Motor neuron (in vitro differentiated cells): Measurements from ENCODE around the gene ATP6V0D1. TPM values are rescaled to one million over a fixed set of nuclear protein-coding genes. Genes with fewer than 3 reads are reported as not detected.
A peak's percentile ranks its signal among the peaks of the same experiment; 100 is the strongest.

Source experiments
- ATAC-seq, 8 experiments: fragments of 200-7000 bp; cut with Tn5 transposase; replicated peaks in 6 of 8; 2 replicates each; pipeline ENCODE4 v1.8.0; 2021; ENCODE audit warnings: mild to moderate bottlenecking in 8 of 8, moderate library complexity in 8 of 8
- H3K27ac ChIP-seq, 2 donors: fragments of 250-450 bp; sonication (Bioruptor Pico); 2 replicates each; pipeline ENCODE4 v1.9.0; 2021; ENCODE audit warnings: antibody characterized with exemption in 2 of 2, mild to moderate bottlenecking in 2 of 2, moderate library complexity in 1 of 2
- H3K4me1 ChIP-seq, 2 donors: fragments of 250-450 bp; sonication (Bioruptor Pico); replicated peaks in 1 of 2; 2 replicates each; pipeline ENCODE4 v1.6.1; 2021; ENCODE audit warnings: antibody characterized with exemption in 2 of 2, mild to moderate bottlenecking in 2 of 2, moderate library complexity in 1 of 2
- H3K4me3 ChIP-seq, 5 donors: fragments of 250-450 bp; sonication (Bioruptor Pico); 2 replicates each; pipeline ENCODE4 v1.9.0; 2021; ENCODE audit warnings: antibody characterized with exemption in 5 of 5, mild to moderate bottlenecking in 5 of 5, moderate library complexity in 4 of 5
- WGBS, 10 experiments: fragments of 450-650 bp; shearing (Covaris generic); methylation state at CpG; one replicate each; pipeline ENCODE4 v1.0.0; 2022; 5-methylcytosine and 5-hydroxymethylcytosine counted together
- in situ Hi-C, 9 experiments: fragments of 400-800 bp; cut with MboI; loops; one replicate each; pipeline ENCODE4 v1.15.0; 2021; ENCODE audit warnings: low sequenced_read_pairs in 9 of 9, low pct_unique_long_range_greater_than_20kb in 2 of 9; ENCODE audit not compliant: unreplicated experiment in 9 of 9
- total RNA-seq, 8 experiments: library from RNA; unstranded; fragments of 300-600 nt; gene quantifications; 2 replicates each; pipeline versions ENCODE4 v1.2.3 to v1.2.4, GENCODE V29; 2022

ATP6V0D1 gene
- total RNA-seq, 8 experiments from 2014 or later, result 56.6 to 139 (median 69.4) TPM

DNA sequence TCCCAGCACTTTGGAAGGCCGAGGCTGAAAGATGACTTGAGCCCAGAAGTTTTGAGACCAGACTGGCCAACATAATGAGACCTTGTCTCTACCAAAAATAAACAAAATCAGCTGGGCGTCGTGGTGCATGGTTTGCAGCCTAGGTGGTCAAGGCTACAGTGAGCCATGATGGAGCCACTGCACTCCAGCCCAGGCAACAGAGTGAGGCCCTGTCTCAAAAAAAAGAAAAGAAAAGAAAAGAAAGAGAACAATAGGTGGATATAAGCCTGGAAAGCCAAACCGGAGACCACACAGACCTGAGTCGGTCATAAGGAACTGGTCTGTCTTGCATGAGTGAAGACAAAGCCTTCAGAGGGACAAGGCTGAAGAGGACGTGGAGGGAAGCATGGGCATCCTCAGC lies 14.4 kb downstream of the ATP6V0D1 start:
- H3K4me1 ChIP-seq, result peaks cover 0 to 4% of the 10 kb centered on the region in 2 donors
- 61 to 95% (median 83%) methylated on average over 2 to 5 of the region's 6 CpGs for WGBS, 10 experiments
- in situ Hi-C loops, result no loop called here
- ATAC-seq, result no peak
- H3K4me3 ChIP-seq, result no peak overlapping the region
- H3K27ac ChIP-seq, result no peak overlapping the region

DNA sequence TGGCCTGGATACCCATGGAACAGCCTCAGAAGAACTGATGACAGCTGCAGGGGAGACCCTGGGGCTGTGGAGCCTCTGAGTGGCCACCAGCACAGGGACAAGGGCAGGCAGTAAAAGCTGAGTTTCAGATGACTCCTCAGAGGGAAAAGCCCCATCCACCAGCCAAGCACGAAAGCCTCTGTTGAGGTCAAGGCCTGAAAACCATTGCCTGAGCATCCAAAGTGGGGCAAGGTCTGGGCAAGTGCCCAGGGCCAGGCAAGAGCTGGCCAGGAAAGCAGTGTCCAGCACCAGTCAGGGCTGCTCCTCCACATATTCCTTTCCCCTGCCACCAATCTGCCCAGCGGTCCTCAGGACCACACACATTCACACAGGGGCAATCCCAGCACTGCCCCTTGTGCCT lies 16.4 kb downstream of the ATP6V0D1 start:
- Histone ChIP-seq H3K4me1 (peaks cover 0 to 4% of the 10 kb centered on the region in 2 donors), H3K4me3 (no peak overlapping the region), H3K27ac (no peak overlapping the region)
- no peak for ATAC-seq
- 67 to 100% (median 90%) methylated on average over 1 of the region's 2 CpGs; no CpG with 5 or more reads in 6 of the 10 experiments for WGBS, 10 experiments
- in situ Hi-C loops, result no loop called here

DNA sequence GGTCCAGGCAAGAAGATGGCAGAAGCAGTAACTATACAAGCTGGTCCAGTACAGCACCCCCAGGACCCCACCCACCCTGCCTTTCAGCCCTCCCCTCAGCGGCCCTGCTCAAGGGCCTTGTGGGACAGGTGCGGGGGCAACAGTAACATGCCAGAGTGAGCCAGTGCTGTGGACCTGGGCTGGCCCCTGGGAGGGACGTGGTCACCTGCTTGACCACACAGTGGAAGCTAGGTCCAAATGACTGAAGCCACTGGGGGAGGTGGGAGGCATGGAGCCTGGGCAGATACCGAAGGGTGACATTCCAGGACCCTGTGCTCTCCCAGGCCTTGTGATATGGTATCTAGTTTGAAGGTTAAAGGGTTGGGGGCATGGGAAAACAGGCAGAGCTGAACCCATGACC lies 17.3 kb downstream of the ATP6V0D1 start:
- Histone ChIP-seq H3K4me1 (peaks cover 0 to 4% of the 10 kb centered on the region in 2 donors), H3K27ac (no peak overlapping the region), H3K4me3 (no peak overlapping the region)
- 80 to 89% methylated on average over 1 of the region's 4 CpGs; no CpG with 5 or more reads in 8 of the 10 experiments for WGBS, 10 experiments
- in situ Hi-C loops, result no loop called here
- ATAC-seq, result no peak

DNA sequence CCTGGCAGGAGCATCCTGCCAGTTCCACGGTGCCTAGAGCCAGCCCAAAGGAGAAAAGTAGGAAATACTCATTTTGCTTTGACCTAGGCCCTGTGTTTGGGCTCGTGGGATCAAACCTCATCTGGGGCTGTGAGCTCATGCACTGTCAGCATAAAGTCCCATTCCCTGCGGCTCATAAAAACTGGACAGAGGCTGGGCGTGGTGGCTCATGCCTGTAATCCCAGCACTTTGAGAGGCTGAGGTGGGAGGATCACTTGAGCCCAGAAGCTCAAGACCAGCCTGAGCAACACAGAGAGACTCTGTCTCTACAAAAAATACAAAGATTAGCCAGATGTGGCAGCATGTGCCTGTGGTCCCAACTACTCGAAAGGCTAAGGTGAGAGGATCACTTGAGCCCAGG lies 17.9 kb downstream of the ATP6V0D1 start:
- in situ Hi-C loops, result no loop called here
- peak in 3 of 8 experiments; percentile 42 to 46 (median 45) for ATAC-seq
- Histone ChIP-seq H3K4me3 (no peak overlapping the region), H3K4me1 (peaks cover 0 to 4% of the 10 kb centered on the region in 2 donors), H3K27ac (no peak overlapping the region)
- WGBS, 10 experiments, result 14 to 96% (median 90%) methylated on average over 1 to 4 of the region's 5 CpGs; no CpG with 5 or more reads in 2 of the 10 experiments

DNA sequence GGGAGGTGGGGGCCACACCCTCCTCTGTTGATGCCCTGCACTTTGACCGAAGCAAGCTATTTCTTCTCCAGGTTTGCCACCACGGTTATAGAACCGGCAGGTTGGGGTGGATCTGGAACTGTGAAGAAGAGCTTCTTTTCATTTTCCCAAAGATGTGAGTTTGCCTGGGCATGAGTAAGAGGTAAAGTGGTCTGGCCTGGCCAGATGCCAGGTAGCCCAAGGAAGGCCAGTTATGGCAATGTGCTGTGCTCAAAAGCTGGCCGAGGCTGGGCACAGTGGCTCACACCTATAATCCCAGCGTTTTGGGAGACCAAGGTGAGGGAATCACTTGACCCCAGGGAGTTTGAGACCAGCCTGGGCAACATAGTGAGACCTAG lies 18.7 kb downstream of the ATP6V0D1 start:
- no peak for ATAC-seq
- in situ Hi-C loops, result no loop called here
- WGBS, 10 experiments, result 20 to 100% (median 85%) methylated on average over 1 to 3 of the region's 5 CpGs; no CpG with 5 or more reads in 4 of the 10 experiments
- H3K4me1 ChIP-seq, result peaks cover 0 to 4% of the 10 kb centered on the region in 2 donors
- H3K27ac ChIP-seq, result no peak overlapping the region
- H3K4me3 ChIP-seq, result no peak overlapping the region

DNA sequence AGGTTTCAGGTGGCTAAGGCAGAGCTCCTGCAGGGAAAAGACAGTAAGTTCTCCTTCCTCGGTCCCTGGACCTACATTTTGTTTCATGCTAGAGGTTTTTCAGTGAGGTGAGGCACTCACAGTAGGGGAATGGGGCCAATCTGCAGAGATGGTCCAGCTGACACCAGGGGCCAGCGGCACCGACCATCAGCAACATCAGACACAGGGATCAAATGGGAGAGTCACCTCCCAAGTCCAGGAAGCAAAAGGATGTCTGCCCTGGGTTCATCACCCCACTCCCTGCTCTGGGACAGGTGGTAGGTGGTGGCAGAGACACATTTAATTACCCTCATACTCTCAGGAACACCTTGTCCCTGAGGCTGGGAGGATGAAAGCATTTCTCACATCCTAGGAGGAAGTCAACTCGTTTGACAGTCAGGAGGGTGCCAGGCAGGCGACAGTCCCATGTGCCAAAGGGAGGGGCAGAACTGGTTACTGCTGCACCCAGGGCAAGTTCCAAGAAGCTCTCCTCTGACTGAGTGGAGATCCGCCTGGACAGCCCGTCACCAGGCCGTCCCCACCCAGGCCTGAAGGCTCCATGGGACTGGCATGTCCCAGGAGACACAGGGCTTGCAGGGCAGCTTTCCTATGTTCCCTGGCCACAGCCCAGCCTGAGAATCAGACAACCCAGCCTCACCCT lies 19.2 kb downstream of the ATP6V0D1 start:
- Histone ChIP-seq H3K4me1 (peaks cover 0 to 4% of the 10 kb centered on the region in 2 donors), H3K4me3 (no peak overlapping the region), H3K27ac (no peak overlapping the region)
- in situ Hi-C loops, result no loop called here
- 35 to 100% (median 90%) methylated on average over 1 to 4 of the region's 8 CpGs; no CpG with 5 or more reads in 3 of the 10 experiments for WGBS, 10 experiments
- peak in 3 of 8 experiments; percentile 13 to 35 (median 26) for ATAC-seq

DNA sequence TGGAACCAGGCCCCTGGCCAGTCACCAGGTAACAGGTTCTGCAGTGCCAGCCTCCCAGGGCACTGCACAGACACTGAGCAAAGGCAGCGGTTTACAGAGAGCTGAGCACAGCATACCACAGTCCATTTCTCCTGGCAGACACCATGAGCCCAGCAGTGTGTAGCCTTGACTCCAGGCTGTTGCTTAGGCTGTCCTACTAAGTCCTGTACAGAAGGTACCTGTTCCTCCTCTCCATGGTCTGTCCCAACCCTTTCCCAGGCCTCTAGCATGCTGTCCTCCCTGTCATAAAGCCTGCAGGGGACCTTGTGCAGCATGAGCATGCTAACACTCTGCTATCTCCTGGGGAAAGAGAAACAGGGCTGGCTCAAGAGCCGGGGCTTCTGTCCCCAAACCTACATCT lies 20.0 kb downstream of the ATP6V0D1 start:
- 100% methylated on average over 1 of the region's 2 CpGs; no CpG with 5 or more reads in 9 of the 10 experiments for WGBS, 10 experiments
- Histone ChIP-seq H3K4me3 (no peak overlapping the region), H3K27ac (no peak overlapping the region), H3K4me1 (peaks cover 0 to 4% of the 10 kb centered on the region in 2 donors)
- in situ Hi-C loops, result no loop called here
- ATAC-seq, result no peak

DNA sequence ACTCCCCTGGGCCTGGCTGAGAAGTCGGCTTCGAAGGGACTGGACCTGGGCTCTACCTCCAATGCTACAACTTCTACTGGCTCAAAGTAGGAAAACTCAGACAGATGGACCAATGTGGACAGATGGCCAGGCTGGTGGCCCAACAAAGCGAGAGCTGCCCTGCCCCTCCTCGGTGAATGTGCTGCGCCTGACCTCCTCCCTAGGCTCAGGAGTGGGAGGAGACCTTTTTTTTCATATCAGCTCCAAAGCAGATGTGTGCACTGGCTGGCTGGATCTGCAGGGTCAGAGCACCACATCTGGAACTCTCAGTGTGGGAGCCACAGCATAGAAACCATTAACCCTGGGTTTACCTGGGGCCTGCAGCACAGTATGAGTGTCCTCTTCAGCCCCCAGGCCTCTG lies 20.8 kb downstream of the ATP6V0D1 start:
- H3K4me3 ChIP-seq, result no peak overlapping the region
- in situ Hi-C loops, result no loop called here
- ATAC-seq, result peak in 2 of 8 experiments; percentile 5 to 38
- no peaks in the 10 kb centered on the region for H3K4me1 ChIP-seq
- H3K27ac ChIP-seq, result no peak overlapping the region
- WGBS, 10 experiments, result 80 to 93% (median 81%) methylated on average over 2 to 5 of the region's 5 CpGs; no CpG with 5 or more reads in 7 of the 10 experiments

DNA sequence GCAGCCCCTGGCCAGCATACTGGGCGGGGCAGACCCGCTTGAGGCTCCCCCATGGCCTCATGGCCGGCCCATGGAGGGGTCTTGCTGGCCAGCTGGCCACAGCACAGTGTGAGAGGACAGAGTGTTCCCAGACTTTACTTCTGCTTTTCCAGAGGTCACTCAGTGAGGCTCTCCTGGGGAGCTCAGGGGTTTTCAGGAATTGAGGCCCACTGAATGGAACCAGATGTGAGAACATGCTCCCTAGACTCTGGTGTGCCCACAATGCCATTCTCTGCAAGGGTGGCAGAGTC lies 21.2 kb downstream of the ATP6V0D1 start:
- ATAC-seq, result no peak
- H3K27ac ChIP-seq, result no peak overlapping the region
- in situ Hi-C loops, result no loop called here
- H3K4me1 ChIP-seq, result no peaks in the 10 kb centered on the region
- H3K4me3 ChIP-seq, result no peak overlapping the region
- no CpG with 5 or more reads among the region's 3 CpGs for WGBS, 10 experiments

DNA sequence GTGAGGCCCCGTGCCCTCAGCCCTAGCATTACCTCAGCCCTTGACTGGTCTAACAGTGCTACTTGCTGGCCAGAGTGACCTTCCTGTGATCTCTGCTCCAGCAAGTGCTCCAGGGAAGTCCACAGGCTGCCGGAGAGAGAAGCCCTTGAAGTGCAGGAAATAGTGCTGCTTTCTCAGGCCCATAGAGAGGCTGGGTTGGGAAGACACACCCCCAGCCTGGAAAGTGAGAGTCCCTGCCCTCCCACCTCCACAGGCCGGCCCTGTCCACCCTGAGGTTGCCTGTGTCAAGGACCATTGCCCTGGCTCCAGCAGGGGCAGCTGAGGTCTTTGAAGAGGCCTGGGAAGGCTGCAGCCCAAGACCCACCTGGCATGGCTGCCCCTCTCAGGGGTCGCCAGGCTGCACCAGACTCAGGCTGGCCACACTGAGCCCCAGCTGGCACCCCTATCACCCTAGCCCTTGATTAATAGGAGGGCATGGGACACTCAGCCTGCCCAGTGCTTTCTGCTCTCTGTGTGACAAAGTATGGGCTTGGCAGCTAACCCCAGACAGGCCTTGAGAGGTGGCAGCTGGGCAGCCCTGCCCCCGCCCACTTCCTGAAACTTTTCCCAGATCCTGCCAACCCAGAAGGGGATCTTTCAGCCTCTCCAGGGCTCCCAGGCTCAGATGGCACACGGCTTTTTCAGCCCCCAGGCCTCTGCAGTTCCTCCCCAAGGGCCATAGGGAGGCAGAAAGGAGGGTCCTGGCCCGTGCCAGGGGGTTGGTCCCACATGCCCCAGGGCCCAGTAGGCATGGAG lies 21.7 kb downstream of the ATP6V0D1 start:
- peak in 4 of 8 experiments; percentile 8 to 37 (median 27) for ATAC-seq
- in situ Hi-C loops, result no loop called here
- no peak overlapping the region for H3K27ac ChIP-seq
- no peaks in the 10 kb centered on the region for H3K4me1 ChIP-seq
- no peak overlapping the region for H3K4me3 ChIP-seq
- WGBS, 10 experiments, result 33 to 100% (median 40%) methylated on average over 1 to 2 of the region's 7 CpGs; no CpG with 5 or more reads in 5 of the 10 experiments

DNA sequence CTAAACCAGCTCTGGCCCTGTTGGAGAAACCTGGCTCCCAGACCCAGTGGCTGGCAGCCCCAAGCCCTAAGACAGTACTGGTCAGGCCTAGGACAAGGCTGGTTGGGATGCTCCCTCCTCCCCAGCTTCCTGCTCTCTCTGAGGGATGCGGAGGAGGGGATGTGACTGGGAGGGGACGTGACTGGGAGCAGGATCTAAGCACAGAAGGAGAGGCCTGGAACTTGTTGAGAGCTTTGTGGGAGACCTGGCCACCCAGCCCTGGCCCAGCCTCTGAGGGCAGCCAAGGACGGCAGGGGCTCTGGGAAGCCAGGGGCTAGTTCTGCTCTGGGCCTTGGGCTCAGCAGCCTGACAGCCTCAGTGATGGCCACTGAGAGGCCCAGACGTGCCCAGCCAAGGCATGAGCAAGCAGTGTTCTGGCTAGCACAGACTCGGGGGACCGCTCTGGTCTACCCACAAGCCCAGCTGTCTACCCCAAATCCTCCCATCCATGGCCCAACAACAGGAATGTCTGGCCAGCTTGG lies 22.8 kb downstream of the ATP6V0D1 start:
- Histone ChIP-seq H3K27ac (no peak overlapping the region), H3K4me1 (no peaks in the 10 kb centered on the region), H3K4me3 (no peak overlapping the region)
- in situ Hi-C loops, result no loop called here
- 40 to 90% (median 80%) methylated on average over 1 to 5 of the region's 6 CpGs; no CpG with 5 or more reads in 5 of the 10 experiments for WGBS, 10 experiments
- ATAC-seq, result no peak

DNA sequence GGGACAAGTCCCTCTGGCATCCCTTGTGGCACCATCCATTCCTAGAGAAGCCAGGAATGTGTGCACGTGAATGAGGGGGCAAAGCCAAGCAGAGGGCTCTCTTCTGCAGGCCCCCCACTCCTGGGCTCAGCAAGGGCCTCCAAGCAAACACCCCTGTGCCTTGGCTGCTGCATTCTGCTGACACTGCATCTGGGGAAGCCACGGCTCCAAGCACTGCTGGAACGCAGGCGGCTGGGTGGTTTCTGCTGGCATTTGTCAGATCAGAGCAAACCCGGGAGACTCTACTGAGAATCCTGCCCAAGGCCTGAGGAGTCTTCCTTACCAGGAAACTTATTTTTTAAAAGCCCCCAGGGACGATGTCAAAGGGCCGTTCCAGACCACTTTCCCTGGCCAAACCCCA lies 23.3 kb downstream of the ATP6V0D1 start:
- no peaks in the 10 kb centered on the region for H3K4me1 ChIP-seq
- in situ Hi-C loops, result no loop called here
- 50% methylated on average over 1 of the region's 7 CpGs; no CpG with 5 or more reads in 9 of the 10 experiments for WGBS, 10 experiments
- H3K27ac ChIP-seq, result no peak overlapping the region
- no peak for ATAC-seq
- no peak overlapping the region for H3K4me3 ChIP-seq

DNA sequence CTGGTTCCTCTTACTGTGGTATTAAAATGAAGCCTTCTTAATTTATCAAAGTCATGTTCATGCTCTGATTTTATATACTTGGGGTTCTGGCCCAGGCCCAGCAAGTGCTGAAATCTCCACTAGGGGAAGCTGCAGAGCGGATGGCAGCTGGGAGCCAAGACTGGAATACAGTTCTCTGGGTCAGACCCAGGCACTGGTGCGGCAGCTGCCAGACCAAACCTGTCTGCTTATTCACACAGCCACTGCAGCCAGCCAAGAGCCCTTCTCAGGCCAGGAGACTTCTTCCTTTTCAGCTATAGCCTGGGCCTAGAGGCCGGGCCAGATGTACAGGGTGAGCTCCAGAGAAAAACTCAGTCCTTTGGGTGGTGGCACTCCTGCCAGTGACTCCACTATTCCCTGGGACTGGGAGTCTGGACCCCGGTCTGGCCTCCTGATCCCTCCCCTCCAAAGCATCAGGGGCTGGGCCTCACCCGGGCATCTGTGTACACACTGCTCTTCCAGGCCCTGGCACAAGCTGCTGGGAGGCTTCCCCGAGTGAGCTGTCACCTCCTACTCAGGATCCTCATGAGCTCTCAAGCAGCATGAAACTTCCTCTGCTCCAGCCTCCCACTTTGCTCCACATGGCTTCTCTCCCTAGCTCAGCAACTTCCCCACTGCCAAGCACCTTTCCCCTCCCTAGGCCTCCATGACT lies 24.4 kb downstream of the ATP6V0D1 start:
- H3K4me1 ChIP-seq, result no peaks in the 10 kb centered on the region
- H3K27ac ChIP-seq, result no peak overlapping the region
- ATAC-seq, result peak in 5 of 8 experiments; percentile 13 to 68 (median 26)
- in situ Hi-C loops, result no loop called here
- WGBS, 10 experiments, result 10 to 100% (median 53%) methylated on average over 1 to 3 of the region's 6 CpGs; no CpG with 5 or more reads in 3 of the 10 experiments
- H3K4me3 ChIP-seq, result no peak overlapping the region
